HG03354 (cell line): ENCODE measurements around the gene DEFB108B.
"Not testable (repeated sequence)": the region's sequence is repeated elsewhere in the genome, so short reads cannot be mapped to it uniquely, and the experiment has no call there.

Experiments
- ATAC-seq: cut with Tn5 transposase; IDR thresholded peaks from one replicate; pipeline ENCODE4 v1.9.1; 2021; ENCODE audit warnings: mild to moderate bottlenecking; ENCODE audit not compliant: unreplicated experiment, poor library complexity, severe bottlenecking

The DEFB108B gene

DNA sequence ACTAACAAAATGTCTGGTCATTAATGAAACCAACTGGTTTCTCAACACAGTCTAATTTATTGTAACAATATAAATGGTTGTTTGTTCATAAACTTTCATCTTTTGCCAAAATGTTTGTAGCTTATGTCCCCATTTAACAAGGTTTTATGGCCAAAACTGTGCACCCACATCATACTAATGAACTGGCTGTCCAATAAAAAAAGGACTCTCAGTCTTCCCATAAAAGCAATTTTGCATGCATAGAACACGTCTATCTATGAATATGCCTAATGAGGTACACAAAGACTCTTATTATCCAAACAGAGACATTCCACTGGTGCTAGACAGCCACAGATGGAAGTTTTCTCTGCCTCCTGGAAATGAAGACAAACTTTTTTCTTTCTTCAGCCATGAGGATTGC, at the start of gene DEFB108B:
Gene DEFB108B, plus strand, starts transcription at position 390 of the 400 bp plus-strand sequence. Its CDS starts 0 bp downstream, at position 390.
- ATAC-seq = not testable (repeated sequence)

DNA sequence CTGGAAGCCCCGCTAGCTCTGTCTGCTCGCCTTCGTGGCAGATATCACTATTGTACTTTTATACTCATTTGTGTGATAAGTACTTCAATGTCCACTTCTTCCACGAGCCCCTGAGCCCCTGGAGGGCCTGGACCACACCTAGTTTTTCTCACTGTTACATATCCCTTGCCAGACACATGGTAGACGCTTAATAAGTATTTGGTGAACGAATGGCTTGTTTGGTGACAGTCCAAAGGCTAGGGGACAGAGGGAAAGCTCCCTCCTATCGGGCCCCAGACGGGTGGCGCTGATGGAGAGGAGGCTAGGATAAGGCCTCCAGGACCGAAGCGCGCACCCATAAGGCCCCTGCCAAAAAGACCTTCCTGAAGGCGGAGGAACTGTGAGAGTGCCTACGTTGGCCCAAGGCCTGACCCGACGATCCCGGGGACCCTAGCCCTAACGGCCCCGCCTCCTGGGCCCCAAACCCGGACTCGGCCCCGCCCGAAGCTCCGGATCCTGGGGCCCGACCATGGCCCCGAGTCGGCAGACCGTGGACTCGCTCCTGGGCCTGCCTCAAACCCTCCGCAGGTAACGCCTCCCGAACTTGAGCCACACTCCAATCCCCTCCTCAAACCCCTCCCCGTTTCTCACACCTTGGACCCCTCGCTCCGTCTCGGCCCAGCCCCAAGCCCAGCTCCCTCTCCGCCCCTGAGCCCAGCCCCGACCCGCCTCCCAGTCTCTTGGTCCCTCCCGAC, 46.7 kb upstream of the DEFB108B start:
- ATAC-seq = not testable (repeated sequence)

DNA sequence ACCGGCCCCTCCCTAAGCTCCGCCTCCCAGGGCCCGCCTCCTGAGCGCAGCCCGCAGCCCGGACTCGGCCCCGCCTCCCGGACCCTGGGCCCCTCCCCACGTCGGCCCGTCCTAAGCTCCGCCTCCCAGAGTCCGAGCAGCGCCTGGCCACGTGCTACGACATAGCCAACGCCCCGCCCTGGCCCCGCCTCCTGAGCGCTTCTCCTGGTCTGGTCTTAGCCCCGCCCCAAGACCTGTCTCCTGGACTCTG, 46.2 kb upstream of the DEFB108B start:
- peak; percentile 96 for ATAC-seq

DNA sequence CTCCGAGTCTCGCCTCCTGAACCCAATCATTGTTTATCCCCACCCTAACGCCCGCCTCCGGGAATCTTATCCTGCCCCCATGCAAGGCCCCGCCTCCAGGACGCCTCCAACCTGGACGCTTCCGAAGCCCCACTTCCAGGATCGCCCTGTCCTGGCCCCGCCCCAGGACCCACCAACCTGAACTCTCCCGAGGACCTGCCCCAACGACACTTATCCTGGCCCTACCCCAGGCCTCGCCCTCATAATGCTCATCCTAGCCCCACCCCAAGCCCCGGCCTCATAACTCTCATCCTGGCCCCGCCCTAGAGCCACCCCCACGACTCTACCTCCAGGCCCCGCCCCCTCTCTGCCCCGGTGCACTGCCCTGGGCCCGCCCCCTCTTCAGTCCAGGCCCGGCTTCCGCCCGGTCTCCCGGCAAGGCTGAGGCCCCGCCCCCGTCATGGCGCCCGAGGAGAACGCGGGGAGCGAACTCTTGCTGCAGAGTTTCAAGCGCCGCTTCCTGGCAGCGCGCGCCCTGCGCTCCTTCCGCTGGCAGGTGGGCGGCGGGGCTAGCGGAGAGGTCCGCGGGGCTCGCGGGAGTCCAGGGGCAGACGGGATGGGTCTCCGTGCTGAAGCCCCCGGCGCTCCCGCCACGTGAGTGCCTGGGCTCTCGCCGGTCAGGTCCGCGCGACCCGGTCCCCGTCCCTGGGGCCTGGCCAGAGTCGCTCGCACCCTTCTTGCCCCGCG, 45.7 kb upstream of the DEFB108B start:
- peak; percentile 91 for ATAC-seq

- not testable (repeated sequence) for ATAC-seq
Measured at GRCh38 chr11:71787824-71788454, 45.1 kb upstream of the DEFB108B start.

GRCh38 chr11:71789444-71790196, 43.4 kb upstream of the DEFB108B start:
- not testable (repeated sequence) for ATAC-seq

DNA sequence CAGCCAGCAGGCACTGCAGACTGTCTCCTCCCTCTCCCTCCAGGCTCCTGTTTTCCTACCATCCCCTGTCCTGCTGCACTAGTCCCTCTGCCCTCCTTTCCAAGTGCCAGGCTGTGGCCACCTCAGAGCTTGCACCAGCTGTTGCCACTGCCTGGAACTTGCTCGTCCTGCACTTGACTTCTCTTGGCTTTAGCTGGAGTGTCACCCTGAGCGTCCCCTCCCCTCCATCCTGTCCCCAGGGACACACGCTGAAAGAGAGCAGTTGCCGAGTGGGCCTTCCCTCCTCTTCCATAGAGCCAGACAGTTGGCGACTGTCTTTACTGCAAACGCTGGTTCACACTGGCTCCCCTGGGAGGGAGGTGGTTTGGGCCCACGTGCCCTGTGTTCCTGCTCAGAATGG, 41.9 kb upstream of the DEFB108B start:
- not testable (repeated sequence) for ATAC-seq

DNA sequence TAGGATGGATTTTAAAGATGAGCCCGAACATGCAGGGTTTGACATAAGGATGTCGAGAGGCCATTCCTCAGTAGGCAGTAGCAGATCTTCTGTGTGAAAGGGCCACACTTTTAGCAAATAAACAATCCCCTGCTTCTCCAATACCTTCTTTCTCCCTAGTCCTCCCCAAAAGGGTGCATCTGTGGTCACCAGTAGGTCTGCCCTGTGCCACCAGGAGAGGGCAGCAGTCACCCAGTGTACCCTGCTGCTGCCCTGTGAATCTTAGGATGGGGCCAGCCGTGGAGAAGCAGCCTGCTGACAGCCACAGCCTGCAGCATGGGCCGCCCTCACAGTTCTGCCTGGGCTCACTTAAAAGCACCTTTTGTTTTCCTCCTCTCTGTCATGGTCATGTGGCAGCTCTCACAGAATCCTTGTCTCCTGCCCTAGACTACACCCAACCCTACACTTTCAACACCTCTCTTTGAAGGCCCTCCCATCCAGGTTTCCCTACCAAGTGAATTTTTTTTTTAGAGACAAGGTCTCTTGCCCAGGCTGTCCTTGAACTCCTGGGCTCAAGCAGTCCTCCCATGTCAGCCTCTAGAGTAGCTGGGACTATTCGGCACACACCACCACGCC, 40.3 kb upstream of the DEFB108B start:
- not testable (repeated sequence) for ATAC-seq

DNA sequence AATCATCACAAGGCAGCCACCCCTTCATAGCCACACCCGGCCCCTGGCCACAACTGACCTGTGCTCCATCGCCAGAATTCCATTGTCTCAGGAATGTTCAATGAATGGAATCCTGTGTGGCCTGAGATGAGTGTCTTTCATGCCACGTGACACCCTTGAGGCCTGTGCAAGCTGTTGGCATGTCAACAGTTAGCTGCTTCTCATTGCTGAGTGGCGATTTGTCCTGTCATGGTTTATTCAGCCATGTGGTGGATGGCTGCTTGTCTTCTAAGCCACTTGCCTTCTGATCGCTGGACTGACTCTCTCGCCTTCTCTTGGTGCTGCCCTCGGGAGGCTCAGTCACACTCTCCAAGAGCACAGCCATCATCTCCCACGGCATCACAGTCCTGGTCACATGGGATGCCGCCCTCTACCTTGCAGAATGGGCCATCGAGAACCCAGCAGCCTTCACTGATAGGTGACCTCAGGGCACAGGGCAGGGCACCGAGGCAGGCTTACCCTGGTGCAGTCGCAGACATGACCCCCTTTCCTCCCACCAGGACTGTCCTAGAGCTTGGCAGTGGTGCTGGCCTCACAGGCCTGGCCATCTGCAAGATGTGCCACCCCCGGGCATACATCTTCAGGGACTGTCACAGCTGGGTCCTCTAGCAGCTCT, 38.5 kb upstream of the DEFB108B start:
- ATAC-seq = not testable (repeated sequence)

- not testable (repeated sequence) for ATAC-seq
Measured at GRCh38 chr11:71795236-71795635, 37.8 kb upstream of the DEFB108B start.

GRCh38 chr11:71796016-71796415, 37.0 kb upstream of the DEFB108B start:
- not testable (repeated sequence) for ATAC-seq

DNA sequence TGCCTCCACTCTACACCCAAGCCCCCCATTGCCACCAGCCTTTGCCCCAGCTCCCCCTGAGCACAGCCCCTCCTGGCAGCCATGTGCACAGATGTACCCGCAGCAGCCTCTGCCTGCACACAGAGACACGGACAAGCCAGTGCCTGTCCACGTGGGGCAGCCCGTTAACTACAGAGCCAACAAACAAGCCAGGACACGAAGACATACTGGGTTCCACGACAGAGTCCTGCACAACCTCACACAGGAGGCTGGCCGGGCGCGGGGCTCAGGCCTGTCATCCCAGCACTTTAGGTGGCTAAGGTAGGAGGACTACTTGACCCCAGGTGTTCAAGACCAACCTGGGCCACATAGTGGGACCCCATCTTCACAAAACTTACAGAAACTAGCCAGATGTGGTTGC, 36.2 kb upstream of the DEFB108B start:
- ATAC-seq = not testable (repeated sequence)

DNA sequence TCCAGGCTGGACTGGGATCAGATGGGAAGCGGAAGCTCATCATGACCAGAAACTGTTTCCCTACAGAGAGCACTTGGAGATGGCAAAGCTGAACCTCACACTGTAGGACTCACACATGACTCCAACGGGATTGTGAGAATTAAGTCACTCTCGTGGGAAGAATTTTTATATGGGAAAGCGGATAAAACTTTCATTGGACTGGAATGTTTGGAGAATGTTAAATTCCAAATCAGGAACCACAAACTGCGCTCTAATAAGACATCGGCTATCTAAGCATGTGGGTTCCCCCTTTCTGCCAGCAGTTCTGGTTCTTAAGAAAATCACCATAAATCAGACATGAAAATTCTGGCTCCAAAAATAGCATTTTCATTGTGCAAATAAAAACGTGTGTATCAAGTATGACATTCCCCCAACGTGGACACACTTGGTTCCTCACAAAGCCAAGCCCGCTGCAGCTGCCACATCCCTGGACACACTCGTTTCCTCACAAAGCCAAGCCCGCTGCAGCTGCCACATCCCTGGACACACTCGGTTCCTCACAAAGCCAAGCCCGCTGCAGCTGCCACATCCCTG, 33.4 kb upstream of the DEFB108B start:
- ATAC-seq = not testable (repeated sequence)

DNA sequence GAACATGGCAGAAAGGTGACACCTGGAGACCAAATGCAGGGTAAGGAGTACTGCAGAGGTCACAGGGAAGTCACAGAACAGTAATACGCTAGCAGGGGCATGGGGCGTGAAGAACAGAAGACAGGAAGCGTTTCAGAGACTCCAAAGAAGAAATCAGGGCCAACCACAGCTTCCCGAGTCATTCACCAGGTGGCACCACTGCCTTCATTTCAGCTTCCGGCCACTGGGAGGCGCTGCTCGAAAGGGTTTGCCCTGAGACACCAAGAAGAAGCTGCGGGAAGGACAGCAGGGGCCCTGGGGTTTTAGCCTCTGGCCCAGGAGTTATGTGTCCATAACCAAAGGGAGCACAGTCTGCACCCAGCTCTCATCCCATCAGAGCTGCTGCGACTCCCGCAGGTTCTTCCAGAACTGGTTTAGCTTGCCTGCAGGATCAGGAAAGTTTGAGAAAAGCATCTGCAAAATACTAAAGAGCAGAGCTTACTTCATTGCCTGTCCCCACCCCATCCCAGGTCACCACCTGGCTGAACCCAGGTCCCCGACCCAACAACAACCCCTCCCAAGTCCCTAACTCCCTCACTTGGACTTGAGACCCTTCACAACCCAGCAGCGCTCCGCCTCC, 32.6 kb upstream of the DEFB108B start:
- not testable (repeated sequence) for ATAC-seq

DNA sequence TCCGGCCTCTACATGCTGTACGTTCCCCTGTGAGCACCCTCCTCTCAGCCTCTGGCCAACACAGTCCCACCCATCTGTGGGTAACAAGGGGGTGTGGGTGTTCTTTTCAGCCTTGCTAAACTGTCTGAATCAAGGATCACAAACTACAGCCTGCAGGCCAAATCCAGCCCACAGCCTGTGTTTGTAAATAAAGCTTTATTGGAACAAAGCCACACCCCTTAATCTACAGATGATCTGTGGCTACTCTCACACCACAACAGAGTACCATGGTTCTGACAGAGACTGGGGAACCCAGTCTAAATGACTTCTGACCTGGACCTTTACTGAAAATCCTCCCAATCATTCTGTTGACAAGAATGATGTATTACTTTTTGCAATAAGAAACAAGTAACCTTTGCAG, 32.0 kb upstream of the DEFB108B start:
- not testable (repeated sequence) for ATAC-seq

DNA sequence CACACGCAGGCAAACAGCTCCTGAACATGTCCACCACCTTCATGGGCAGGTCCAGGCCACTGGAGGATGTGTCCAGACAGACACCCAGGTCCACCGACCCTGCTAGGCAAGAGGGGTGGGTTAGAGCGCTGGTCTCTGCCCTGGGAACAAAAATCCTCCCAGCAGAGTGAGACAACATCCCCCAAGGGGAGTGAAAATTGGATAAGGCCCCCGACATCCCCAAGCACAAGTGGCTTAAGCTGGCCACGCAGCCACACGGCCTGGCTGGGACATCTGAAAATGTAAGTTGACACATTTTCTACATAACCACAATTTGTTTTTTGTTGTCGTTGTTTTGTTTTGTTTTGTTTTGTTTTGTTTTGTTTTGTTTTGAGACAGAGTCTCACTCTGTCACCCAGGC, 30.1 kb upstream of the DEFB108B start:
- not testable (repeated sequence) for ATAC-seq

DNA sequence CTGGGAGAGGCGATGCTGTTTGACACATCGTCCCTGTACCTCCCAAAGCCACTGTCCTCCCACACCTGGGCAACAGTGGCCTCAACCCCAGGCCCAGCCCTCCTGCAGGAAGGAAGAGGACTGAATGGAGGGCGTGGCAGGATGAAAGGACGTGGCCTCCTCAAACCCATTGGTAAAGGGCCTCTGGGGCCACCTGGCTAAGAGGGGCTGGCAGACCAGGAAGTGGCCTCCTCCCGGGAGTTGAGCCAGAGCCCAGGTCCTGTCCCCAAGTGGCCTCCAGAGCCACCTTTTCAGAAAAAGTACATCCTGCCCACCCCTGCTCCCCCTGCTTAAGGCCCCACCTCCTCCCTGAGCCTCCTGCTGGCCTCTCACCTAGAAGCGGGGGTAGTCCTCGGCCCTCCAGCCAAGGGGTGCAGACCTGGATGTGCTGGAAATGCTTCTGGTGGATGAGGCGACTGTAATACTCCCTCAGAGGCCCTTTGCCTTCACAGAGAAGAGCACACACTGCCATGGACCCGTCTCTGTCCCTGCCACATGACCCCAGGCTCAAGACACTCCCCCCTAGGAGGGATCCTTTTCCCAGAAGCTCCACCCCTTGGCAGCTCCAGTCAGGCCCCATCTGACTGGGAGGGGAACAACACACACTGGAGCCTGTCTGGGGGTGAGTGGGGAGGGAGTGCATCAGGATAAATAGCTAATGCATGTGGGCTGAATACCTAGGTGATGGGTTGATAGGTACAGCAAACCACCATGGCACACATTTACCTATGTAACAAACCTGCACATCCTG, 28.6 kb upstream of the DEFB108B start:
- not testable (repeated sequence) for ATAC-seq

DNA sequence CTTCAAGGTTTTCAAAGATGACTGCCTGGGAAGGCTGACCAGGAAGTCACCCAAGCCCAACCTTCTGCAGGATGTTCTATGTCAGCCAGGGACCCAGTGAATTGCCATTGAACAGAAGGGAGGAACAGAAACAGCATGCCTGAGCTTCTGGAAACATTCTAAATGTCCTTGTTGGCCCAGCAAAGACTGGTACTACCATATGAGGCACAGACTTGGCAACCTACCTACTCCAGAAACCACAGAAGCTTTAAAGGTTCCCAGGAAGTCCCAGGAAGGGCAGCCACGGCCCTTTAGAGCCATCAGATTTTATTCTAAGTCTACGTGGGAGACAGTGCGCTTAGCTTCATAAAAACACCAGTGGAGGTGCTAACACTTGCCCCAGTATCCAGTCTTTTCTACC, 20.5 kb upstream of the DEFB108B start:
- not testable (repeated sequence) for ATAC-seq
